ENCODE measurements around the gene SUPT6H. TPM values are rescaled to one million over a fixed set of nuclear protein-coding genes. Genes with fewer than 3 reads are reported as not detected.

The SUPT6H gene
- total and polyA plus RNA-seq, 9 of the 15 experiments (the other 6 are each of a cell fraction or from before 2014, with no cell fraction given) = 1.7 to 77.7 (median 49.2) TPM

DNA sequence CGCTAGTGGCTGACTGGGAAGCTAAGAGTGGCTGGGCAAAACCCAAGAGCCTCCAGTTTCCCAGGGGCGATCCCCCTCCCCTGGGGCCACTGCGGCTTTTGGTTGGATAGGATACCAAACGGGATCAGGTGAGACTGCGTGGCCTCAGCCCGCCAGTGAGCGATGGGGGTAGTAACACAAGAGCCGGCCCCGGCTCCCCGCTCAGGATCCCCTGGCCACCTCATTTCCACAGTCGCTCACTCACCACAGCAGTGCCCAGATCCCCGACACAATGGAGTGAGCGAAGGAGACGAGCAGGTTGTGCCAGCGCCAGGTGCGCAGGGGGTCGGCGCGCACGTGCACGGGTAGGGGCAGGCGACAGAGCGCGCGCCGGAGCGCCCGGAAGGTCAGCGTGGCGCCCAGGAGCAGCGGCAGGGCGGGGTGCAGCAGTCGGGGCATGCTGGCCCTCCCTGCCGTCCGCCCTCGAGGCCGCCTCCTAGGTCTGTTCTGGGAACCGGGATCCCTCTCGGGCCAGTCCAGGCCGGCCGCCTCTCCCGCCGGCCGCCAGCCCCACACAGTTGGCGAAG, 63.7 kb downstream of the SUPT6H start:
- no peaks in the 10 kb centered on the region for H3K9me3 ChIP-seq (replicated peaks; ENCODE audit: control insufficient read depth, insufficient read depth, low read depth, low read length)
- BruUV-seq (replicated peaks) = no TSS peak
- no peak for TF ChIP-seq IRF1 (CRISPR knock-in tag; IDR thresholded peaks at IDR 0.05; ENCODE audit: borderline replicate concordance)
- TF ChIP-seq, protein P1, sequence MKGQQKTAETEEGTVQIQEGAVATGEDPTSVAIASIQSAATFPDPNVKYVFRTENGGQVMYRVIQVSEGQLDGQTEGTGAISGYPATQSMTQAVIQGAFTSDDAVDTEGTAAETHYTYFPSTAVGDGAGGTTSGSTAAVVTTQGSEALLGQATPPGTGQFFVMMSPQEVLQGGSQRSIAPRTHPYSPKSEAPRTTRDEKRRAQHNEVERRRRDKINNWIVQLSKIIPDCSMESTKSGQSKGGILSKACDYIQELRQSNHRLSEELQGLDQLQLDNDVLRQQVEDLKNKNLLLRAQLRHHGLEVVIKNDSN (CRISPR knock-in tag; IDR thresholded peaks at IDR 0.05) = no peak; the same call in 1 of the 2 replicates
- TF ChIP-seq PKNOX1 (IDR thresholded peaks at IDR 0.05) = no peak
- no peak for TF ChIP-seq HEY1 (CRISPR knock-in tag; IDR thresholded peaks at IDR 0.05; ENCODE audit: borderline replicate concordance)
- TF ChIP-seq ZNF175 (CRISPR knock-in tag; IDR thresholded peaks at IDR 0.05; ENCODE audit: low read depth) = no peak
- no peak for TF ChIP-seq ZNF512 (tag; IDR thresholded peaks at IDR 0.05)
- TF ChIP-seq, protein P2, sequence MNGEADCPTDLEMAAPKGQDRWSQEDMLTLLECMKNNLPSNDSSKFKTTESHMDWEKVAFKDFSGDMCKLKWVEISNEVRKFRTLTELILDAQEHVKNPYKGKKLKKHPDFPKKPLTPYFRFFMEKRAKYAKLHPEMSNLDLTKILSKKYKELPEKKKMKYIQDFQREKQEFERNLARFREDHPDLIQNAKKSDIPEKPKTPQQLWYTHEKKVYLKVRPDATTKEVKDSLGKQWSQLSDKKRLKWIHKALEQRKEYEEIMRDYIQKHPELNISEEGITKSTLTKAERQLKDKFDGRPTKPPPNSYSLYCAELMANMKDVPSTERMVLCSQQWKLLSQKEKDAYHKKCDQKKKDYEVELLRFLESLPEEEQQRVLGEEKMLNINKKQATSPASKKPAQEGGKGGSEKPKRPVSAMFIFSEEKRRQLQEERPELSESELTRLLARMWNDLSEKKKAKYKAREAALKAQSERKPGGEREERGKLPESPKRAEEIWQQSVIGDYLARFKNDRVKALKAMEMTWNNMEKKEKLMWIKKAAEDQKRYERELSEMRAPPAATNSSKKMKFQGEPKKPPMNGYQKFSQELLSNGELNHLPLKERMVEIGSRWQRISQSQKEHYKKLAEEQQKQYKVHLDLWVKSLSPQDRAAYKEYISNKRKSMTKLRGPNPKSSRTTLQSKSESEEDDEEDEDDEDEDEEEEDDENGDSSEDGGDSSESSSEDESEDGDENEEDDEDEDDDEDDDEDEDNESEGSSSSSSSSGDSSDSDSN (IDR thresholded peaks at IDR 0.05; ENCODE audit: borderline replicate concordance in 1 of 2, low read depth in 2 of 2, low read length in 2 of 2) = no peak
- TF ChIP-seq PRMT5 (CRISPR knock-in tag; IDR thresholded peaks at IDR 0.05) = no peak; the same call in 1 of the 2 replicates
- no peak for TF ChIP-seq KLF16 (IDR thresholded peaks at IDR 0.05)
- TF ChIP-seq, protein P3, sequence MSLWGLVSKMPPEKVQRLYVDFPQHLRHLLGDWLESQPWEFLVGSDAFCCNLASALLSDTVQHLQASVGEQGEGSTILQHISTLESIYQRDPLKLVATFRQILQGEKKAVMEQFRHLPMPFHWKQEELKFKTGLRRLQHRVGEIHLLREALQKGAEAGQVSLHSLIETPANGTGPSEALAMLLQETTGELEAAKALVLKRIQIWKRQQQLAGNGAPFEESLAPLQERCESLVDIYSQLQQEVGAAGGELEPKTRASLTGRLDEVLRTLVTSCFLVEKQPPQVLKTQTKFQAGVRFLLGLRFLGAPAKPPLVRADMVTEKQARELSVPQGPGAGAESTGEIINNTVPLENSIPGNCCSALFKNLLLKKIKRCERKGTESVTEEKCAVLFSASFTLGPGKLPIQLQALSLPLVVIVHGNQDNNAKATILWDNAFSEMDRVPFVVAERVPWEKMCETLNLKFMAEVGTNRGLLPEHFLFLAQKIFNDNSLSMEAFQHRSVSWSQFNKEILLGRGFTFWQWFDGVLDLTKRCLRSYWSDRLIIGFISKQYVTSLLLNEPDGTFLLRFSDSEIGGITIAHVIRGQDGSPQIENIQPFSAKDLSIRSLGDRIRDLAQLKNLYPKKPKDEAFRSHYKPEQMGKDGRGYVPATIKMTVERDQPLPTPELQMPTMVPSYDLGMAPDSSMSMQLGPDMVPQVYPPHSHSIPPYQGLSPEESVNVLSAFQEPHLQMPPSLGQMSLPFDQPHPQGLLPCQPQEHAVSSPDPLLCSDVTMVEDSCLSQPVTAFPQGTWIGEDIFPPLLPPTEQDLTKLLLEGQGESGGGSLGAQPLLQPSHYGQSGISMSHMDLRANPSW (CRISPR knock-in tag; IDR thresholded peaks at IDR 0.05) = no peak; the same call in 1 of the 2 replicates

More for the DNA sequence above, 63.7 kb downstream of the SUPT6H start:
- H3K4me3 ChIP-seq = peak overlapping the region; percentile 83
- peak overlapping the region; percentile 58 for H2AFZ ChIP-seq (ENCODE audit: low read depth, low read length)
- peak overlapping the region; percentile 95 for H3K27ac ChIP-seq (ENCODE audit: extremely low read depth, low read depth, low read length)
- H3K79me2 ChIP-seq (ENCODE audit: control insufficient read depth, insufficient read depth, low read length) = peaks cover 63% of the 10 kb centered on the region
- H3K27me3 ChIP-seq (ENCODE audit: control insufficient read depth in 2 of 2, insufficient read depth in 2 of 2, low read length in 2 of 2) = no peaks in the 10 kb centered on the region
- 2% methylated on average over 45 of the region's 45 CpGs for WGBS (ENCODE audit: insufficient coverage, low coverage, missing lambda C conversion rate)
- peaks cover 42% of the 10 kb centered on the region for H4K20me1 ChIP-seq (replicated peaks; ENCODE audit: control insufficient read depth, insufficient read depth, low read length)
- no peaks in the 10 kb centered on the region for H3K9me1 ChIP-seq (ENCODE audit: control insufficient read depth, insufficient read depth, low read length)
- POLR2A ChIA-PET = interaction anchor here (0.5 to 11.1 kb wide), 36 partner anchors 10 to 568 kb away, joined by 3 to 367 read pairs (median 4); partner anchors contain the start of genes BLTP2, DHRS13, FAM222B and NUFIP2
- DNase-seq (ENCODE audit: extremely low read depth in 1 of 4, low spot score in 3 of 4) (peak; percentile 74 to 91 (median 87)), ATAC-seq (peak; percentile 12), FAIRE-seq (no peak)
- intact Hi-C loops (cut with micrococcal nuclease) = loop anchor here (2.0 to 10.0 kb wide), 7 partner anchors 87 to 389 kb away; partner anchors contain the start of genes DHRS13 and SPAG5
- peaks cover 49% of the 10 kb centered on the region for H3K36me3 ChIP-seq (ENCODE audit: control insufficient read depth, insufficient read depth, low read length)
- CTCF ChIA-PET (ENCODE audit: low intra/inter-chr PET ratio) = interaction anchor here (1.6 to 3.9 kb wide), 5 partner anchors 18 to 191 kb away, joined by 8 to 117 read pairs (median 14); partner anchors contain the start of genes DHRS13 and TRAF4
- H3K9ac ChIP-seq (ENCODE audit: insufficient read depth in 1 of 2, low read depth in 2 of 2, low read length in 2 of 2) = peak overlapping the region; percentile 96 to 100
- in situ Hi-C loops (cut with MboI) = no loop called here
- peaks cover 52 to 66% of the 10 kb centered on the region in 2 experiments for H3K4me1 ChIP-seq (replicated peaks in 1 of 2; ENCODE audit: control insufficient read depth in 2 of 2, insufficient read depth in 2 of 2, low read length in 2 of 2)
- H3K4me2 ChIP-seq (ENCODE audit: insufficient read depth, low read length) = peak overlapping the region; percentile 99

Data from K562 (cell line).